ENCODE results near the gene THAP8. TPM values are rescaled to one million over a fixed set of nuclear protein-coding genes. Genes with fewer than 3 reads are reported as not detected.

Gene THAP8
- polyA plus RNA-seq, 3 donors from 2014 or later: 3.2 to 10.7 (median 10.1) TPM

GRCh38 chr19:35990771-35991730 is 63.0 kb downstream of the THAP8 start:
- DNase-seq: no peak
- no peak overlapping the region for H3K27ac Mint-ChIP-seq
- H3K4me1 Mint-ChIP-seq: peaks cover 17% of the 10 kb centered on the region in 2 donors
- no peaks in the 10 kb centered on the region for H3K36me3 Mint-ChIP-seq
- no peak overlapping the region for H3K4me3 Mint-ChIP-seq
- H3K9me3 Mint-ChIP-seq: no peaks in the 10 kb centered on the region
- peaks cover 4 to 18% (median 15%) of the 10 kb centered on the region in 3 donors for H3K27me3 Mint-ChIP-seq (ENCODE audit: low read depth in 3 of 3)

- Mint-ChIP-seq H3K27ac (no peak overlapping the region), H3K27me3 (ENCODE audit: low read depth in 3 of 3) (peaks cover 5 to 20% (median 19%) of the 10 kb centered on the region in 3 donors), H3K4me1 (peaks cover 11 to 12% of the 10 kb centered on the region in 2 donors), H3K36me3 (no peaks in the 10 kb centered on the region), H3K9me3 (no peaks in the 10 kb centered on the region), H3K4me3 (no peak overlapping the region)
- no peak for DNase-seq
Observed at GRCh38 chr19:35990156-35990555, 63.9 kb downstream of the THAP8 start.

GRCh38 chr19:35988824-35989223 is 65.3 kb downstream of the THAP8 start:
- H3K36me3 Mint-ChIP-seq: no peaks in the 10 kb centered on the region
- H3K27me3 Mint-ChIP-seq (ENCODE audit: low read depth in 3 of 3): peaks cover 2 to 25% (median 15%) of the 10 kb centered on the region in 3 donors
- H3K4me1 Mint-ChIP-seq: peaks cover 0 to 4% of the 10 kb centered on the region in 2 donors
- H3K4me3 Mint-ChIP-seq: no peak overlapping the region
- no peak for DNase-seq
- H3K9me3 Mint-ChIP-seq: no peaks in the 10 kb centered on the region
- H3K27ac Mint-ChIP-seq: no peak overlapping the region

DNA sequence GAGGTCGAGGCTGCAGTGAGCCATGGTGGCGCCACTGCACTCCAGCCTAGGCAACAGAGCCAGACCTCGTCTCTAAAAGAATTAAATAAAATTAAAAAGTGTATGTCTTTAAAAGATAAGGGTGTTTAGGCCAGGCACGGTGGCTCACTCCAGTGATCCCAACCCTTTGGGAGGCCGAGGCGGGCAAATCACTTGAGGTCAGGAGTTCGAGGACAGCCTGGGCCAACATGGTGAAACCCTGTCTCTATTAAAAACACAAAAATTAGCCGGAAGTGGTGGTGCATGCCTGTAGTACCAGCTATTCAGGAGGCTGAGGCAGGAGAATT is 66.6 kb downstream of the THAP8 start:
- peaks cover 0 to 4% of the 10 kb centered on the region in 2 donors for H3K4me1 Mint-ChIP-seq
- no peak overlapping the region for H3K27ac Mint-ChIP-seq
- DNase-seq: no peak
- H3K27me3 Mint-ChIP-seq (ENCODE audit: low read depth in 3 of 3): peaks cover 2 to 25% (median 15%) of the 10 kb centered on the region in 3 donors
- no peak overlapping the region for H3K4me3 Mint-ChIP-seq
- no peaks in the 10 kb centered on the region for H3K9me3 Mint-ChIP-seq
- H3K36me3 Mint-ChIP-seq: no peaks in the 10 kb centered on the region

GRCh38 chr19:35986664-35987570 is 67.2 kb downstream of the THAP8 start:
- Mint-ChIP-seq H3K9me3 (no peaks in the 10 kb centered on the region), H3K27ac (no peak overlapping the region), H3K27me3 (ENCODE audit: low read depth in 3 of 3) (peaks cover 2 to 27% (median 15%) of the 10 kb centered on the region in 3 donors), H3K4me1 (peaks cover 0 to 4% of the 10 kb centered on the region in 2 donors), H3K4me3 (peak overlapping the region in 3 of 5 donors; percentile 38 to 59 (median 39)), H3K36me3 (no peaks in the 10 kb centered on the region)
- DNase-seq: no peak

GRCh38 chr19:35986111-35986510 is 68.0 kb downstream of the THAP8 start:
- no peaks in the 10 kb centered on the region for H3K36me3 Mint-ChIP-seq
- peaks cover 4 to 27% (median 15%) of the 10 kb centered on the region in 3 donors for H3K27me3 Mint-ChIP-seq (ENCODE audit: low read depth in 3 of 3)
- H3K27ac Mint-ChIP-seq: no peak overlapping the region
- DNase-seq: no peak
- H3K4me1 Mint-ChIP-seq: peaks cover 0 to 4% of the 10 kb centered on the region in 2 donors
- no peak overlapping the region for H3K4me3 Mint-ChIP-seq
- no peaks in the 10 kb centered on the region for H3K9me3 Mint-ChIP-seq

Other genes starting within 250 kb of the THAP8 start
- not detected for gene PRODH2, start 241.4 kb downstream of the THAP8 start, polyA plus RNA-seq
- not detected for gene NPHS1, start 201.8 kb downstream of the THAP8 start, polyA plus RNA-seq
- gene KIRREL2, start 197.4 kb downstream of the THAP8 start, polyA plus RNA-seq: under 1 TPM in 1 of 3 donors, not detected in 2; 0.19 TPM
- under 1 TPM in 1 of 3 donors, not detected in 2; 0.72 TPM for gene APLP1, start 185.7 kb downstream of the THAP8 start, polyA plus RNA-seq
- gene NFKBID, start 153.7 kb downstream of the THAP8 start, polyA plus RNA-seq: 1 to 10 TPM; 2.7 to 8.0 (median 2.9) TPM
- 1,000 to 10,000 TPM; 1,885 to 2,801 (median 2,654) TPM for gene HCST, start 151.8 kb downstream of the THAP8 start, polyA plus RNA-seq
- 1,000 to 10,000 TPM; 2,771 to 3,312 (median 2,871) TPM for gene TYROBP, start 146.0 kb downstream of the THAP8 start, polyA plus RNA-seq
- gene LRFN3, start 117.9 kb downstream of the THAP8 start, polyA plus RNA-seq: under 1 TPM; 0.17 to 0.62 (median 0.32) TPM
- 10 to 100 TPM; 44.7 to 51.0 (median 48.3) TPM for gene SDHAF1, start 59.1 kb downstream of the THAP8 start, polyA plus RNA-seq
- not detected for gene SYNE4, start 45.5 kb downstream of the THAP8 start, polyA plus RNA-seq
- gene ALKBH6, start 40.1 kb downstream of the THAP8 start, polyA plus RNA-seq: 10 to 100 TPM; 27.2 to 34.6 (median 30.0) TPM
- gene CLIP3, start 21.4 kb downstream of the THAP8 start, polyA plus RNA-seq: under 1 TPM in 2 of 3 donors, not detected in 1; 0.07 to 0.55 TPM
- under 1 TPM in 2 of 3 donors, not detected in 1; 0.12 to 0.77 TPM for gene WDR62, start 612 bp upstream of the THAP8 start, polyA plus RNA-seq
- not detected for gene OVOL3, start 56.9 kb upstream of the THAP8 start, polyA plus RNA-seq
- 100 to 1,000 TPM; 102 to 136 (median 127) TPM for gene POLR2I, start 60.6 kb upstream of the THAP8 start, polyA plus RNA-seq
- 100 to 1,000 TPM; 341 to 445 (median 385) TPM for gene TBCB, start 61.2 kb upstream of the THAP8 start, polyA plus RNA-seq
- 100 to 1,000 TPM; 176 to 253 (median 225) TPM for gene CAPNS1, start 85.8 kb upstream of the THAP8 start, polyA plus RNA-seq
- not detected for gene COX7A1, start 98.2 kb upstream of the THAP8 start, polyA plus RNA-seq
- gene ZNF565, start 160.4 kb upstream of the THAP8 start, polyA plus RNA-seq: 1 to 10 TPM; 2.9 to 7.6 (median 2.9) TPM
- 10 to 100 TPM; 18.6 to 50.6 (median 25.9) TPM for gene ZNF146, start 160.8 kb upstream of the THAP8 start, polyA plus RNA-seq

Data from immature natural killer cell (primary cell).